Liver (tissue), 9 donors: ENCODE measurements around the gene ZC3H18. TPM values are rescaled to one million over a fixed set of nuclear protein-coding genes. Genes with fewer than 3 reads are reported as not detected.

Source experiments
- DNase-seq: peaks from one replicate; pipeline ENCODE4 v3.0.0-alpha.2; 2017; ENCODE audit warnings: low spot score
- H3K27ac ChIP-seq, 2 donors: one replicate each; pipeline ENCODE4 v1.7.0; 2013; ENCODE audit warnings: inconsistent platforms in 2 of 2, low read length in 2 of 2, control low read depth in 1 of 2, low read depth in 1 of 2, mild to moderate bottlenecking in 1 of 2
- H3K27me3 ChIP-seq, 4 donors: one replicate each; pipeline versions ENCODE4 v1.6.1 to v1.7.0; 2013; ENCODE audit warnings: low read length in 3 of 4, inconsistent platforms in 1 of 4, mild to moderate bottlenecking in 1 of 4, moderate library complexity in 1 of 4; ENCODE audit not compliant: control insufficient read depth in 4 of 4, insufficient read depth in 4 of 4
- H3K36me3 ChIP-seq, 4 donors: one replicate each; pipeline versions ENCODE4 v1.6.1 to v1.7.0; 2013; ENCODE audit warnings: low read length in 3 of 4, mild to moderate bottlenecking in 3 of 4, low read depth in 1 of 4, moderate library complexity in 1 of 4; ENCODE audit not compliant: control insufficient read depth in 4 of 4, insufficient read depth in 3 of 4
- H3K4me1 ChIP-seq, 4 donors: one replicate each; pipeline versions ENCODE4 v1.6.1 to v1.7.0; 2013; ENCODE audit warnings: low read length in 3 of 4, mild to moderate bottlenecking in 3 of 4, moderate library complexity in 1 of 4; ENCODE audit not compliant: control insufficient read depth in 4 of 4, insufficient read depth in 4 of 4
- H3K4me3 ChIP-seq, 3 donors: one replicate each; pipeline versions ENCODE4 v1.6.1 to v1.7.0; 2013; ENCODE audit warnings: low read length in 3 of 3, control low read depth in 1 of 3, low read depth in 1 of 3, mild to moderate bottlenecking in 1 of 3
- H3K9ac ChIP-seq, 2 donors: one replicate each; pipeline ENCODE4 v1.7.0; 2013; ENCODE audit warnings: low read length in 2 of 2, mild to moderate bottlenecking in 2 of 2, moderate library complexity in 2 of 2, control low read depth in 1 of 2, low read depth in 1 of 2
- H3K9me3 ChIP-seq, 4 donors: one replicate each; pipeline versions ENCODE4 v1.6.1 to v1.7.0; 2013; ENCODE audit warnings: low read length in 3 of 4; ENCODE audit not compliant: control insufficient read depth in 4 of 4
- EGR1 ChIP-seq, 2 donors: IDR thresholded peaks; 2 replicates each; pipeline ENCODE4 v1.6.1; 2016 to 2018; ENCODE audit warnings: antibody characterized with exemption in 2 of 2, low read depth in 2 of 2
- FOXA1 ChIP-seq: IDR thresholded peaks from 2 replicates; pipeline ENCODE4 v1.6.1; 2016; ENCODE audit warnings: antibody characterized with exemption
- FOXA2 ChIP-seq: IDR thresholded peaks from 2 replicates; pipeline ENCODE4 v1.6.1; 2016; ENCODE audit warnings: antibody characterized with exemption
- GABPA ChIP-seq, 2 donors: IDR thresholded peaks in 1 of 2; conservative IDR thresholded peaks in 1 of 2; 2 replicates each; pipeline ENCODE4 v1.6.1; 2016; ENCODE audit warnings: antibody characterized with exemption in 2 of 2, mild to moderate bottlenecking in 1 of 2, moderate library complexity in 1 of 2
- HNF4A ChIP-seq, 2 donors: conservative IDR thresholded peaks; 2 replicates each; pipeline ENCODE4 v1.6.1; 2016; ENCODE audit warnings: antibody characterized with exemption in 2 of 2, mild to moderate bottlenecking in 2 of 2
- HNF4G ChIP-seq: IDR thresholded peaks from 2 replicates; pipeline ENCODE4 v1.6.1; 2016; ENCODE audit warnings: antibody characterized with exemption
- JUND ChIP-seq, 2 donors: IDR thresholded peaks; 2 replicates each; pipeline ENCODE4 v1.6.1; 2016; ENCODE audit warnings: antibody characterized with exemption in 2 of 2
- NR2F2 ChIP-seq: IDR thresholded peaks from 2 replicates; pipeline ENCODE4 v1.6.1; 2016; ENCODE audit warnings: antibody characterized with exemption
- RAD21 ChIP-seq, 2 donors: IDR thresholded peaks; 2 replicates each; pipeline ENCODE4 v1.6.1; 2016; ENCODE audit warnings: antibody characterized with exemption in 2 of 2, mild to moderate bottlenecking in 2 of 2
- RXRA ChIP-seq, 2 donors: IDR thresholded peaks; 2 replicates each; pipeline ENCODE4 v1.6.1; 2017 to 2018; ENCODE audit warnings: antibody characterized with exemption in 2 of 2, mild to moderate bottlenecking in 1 of 2
- SP1 ChIP-seq: IDR thresholded peaks from 2 replicates; pipeline ENCODE4 v1.6.1; 2018; ENCODE audit warnings: antibody characterized with exemption, mild to moderate bottlenecking
- TAF1 ChIP-seq: conservative IDR thresholded peaks from 2 replicates; pipeline ENCODE4 v1.6.1; 2016; ENCODE audit warnings: antibody characterized with exemption, mild to moderate bottlenecking
- YY1 ChIP-seq: IDR thresholded peaks from 2 replicates; pipeline ENCODE4 v1.6.1; 2016; ENCODE audit warnings: antibody characterized with exemption, mild to moderate bottlenecking
- WGBS: extraction: QIAGEN DNeasy Blood & Tissue Kit; methylation state at CpG from one replicate; pipeline ENCODE4 v1.1.7; 2013; 5-methylcytosine and 5-hydroxymethylcytosine counted together
- polyA plus RNA-seq, 2 donors: library from polyadenylated mRNA; stranded (reverse) in 1 of 2; unstranded in 1 of 2; fragments of 200-250 nt in 1 of 2; fragments of >200 nt in 1 of 2; fragmentation: Nextera tagmentation in 1 of 2; extraction: Ambion mirVana in 1 of 2; gene quantifications; one replicate each; pipeline versions ENCODE4 v1.2.1 to v1.2.3, GENCODE V29; 2013 to 2015
- total RNA-seq, 2 donors: library from RNA; depleted of rRNA; stranded (reverse); fragments of >200 nt; gene quantifications; one replicate each; pipeline ENCODE4 v1.2.3, GENCODE V29; 2014
- TF ChIP-seq, protein P1 (sequence below): fragments of 150-350 bp; IDR thresholded peaks from 2 replicates; pipeline ENCODE4 v1.5.1; 2017; ENCODE audit warnings: improper control_type of control experiment, low read depth, low read length; ENCODE audit not compliant: missing input control
- TF ChIP-seq, protein P2 (sequence below): IDR thresholded peaks from 2 replicates; pipeline ENCODE4 v1.6.1; 2016; ENCODE audit warnings: antibody characterized with exemption
- TF ChIP-seq, protein P3 (sequence below): IDR thresholded peaks from 2 replicates; pipeline ENCODE4 v1.6.1; 2016; ENCODE audit warnings: antibody characterized with exemption
- TF ChIP-seq, protein P4 (sequence below): IDR thresholded peaks from 2 replicates; pipeline ENCODE4 v1.6.1; 2016; ENCODE audit warnings: antibody characterized with exemption
- TF ChIP-seq, protein P5 (sequence below): IDR thresholded peaks from 2 replicates; pipeline ENCODE4 v1.6.1; 2016; ENCODE audit warnings: antibody characterized with exemption, mild to moderate bottlenecking
- donor health status: healthy.
- donor health status: healthy.
- donor health status: healthy.
- donor health status: healthy.
- donor health status: healthy.

The ZC3H18 gene
- total and polyA plus RNA-seq, 4 donors: 10.2 to 10.9 (median 10.5) TPM

DNA sequence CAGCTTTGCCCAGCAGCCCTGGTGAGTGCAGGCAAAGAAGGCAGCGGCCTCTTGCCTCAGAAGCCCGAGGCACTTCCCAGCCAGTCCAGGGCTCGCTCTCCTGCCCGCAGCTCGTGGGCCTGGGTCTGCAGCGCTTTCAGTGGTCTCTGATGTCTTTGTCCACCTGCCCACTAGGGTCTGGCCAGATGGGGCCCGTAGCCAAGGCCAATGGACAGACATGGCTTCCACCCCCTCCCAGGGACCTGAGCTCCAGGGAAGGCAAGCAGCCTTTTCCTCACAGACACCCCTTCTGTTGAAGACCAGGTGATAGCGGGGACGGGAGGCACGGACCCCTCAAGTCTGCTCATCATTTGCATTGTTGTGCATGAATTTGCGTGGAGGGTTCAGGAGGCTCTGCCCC lies 33.7 kb upstream of the ZC3H18 start:
- no peaks in the 10 kb centered on the region for H3K27me3 ChIP-seq
- DNase-seq: no peak
- H3K9ac ChIP-seq: no peak overlapping the region
- WGBS: 94% methylated on average over 11 of the region's 11 CpGs
- no peak overlapping the region for H3K4me3 ChIP-seq
- H3K27ac ChIP-seq: no peak overlapping the region
- peaks cover 0 to 3% (median 0%) of the 10 kb centered on the region in 4 donors for H3K4me1 ChIP-seq
- TF ChIP-seq YY1 (no peak), JUND (IDR thresholded peaks at IDR 0.05) (no peak)
- H3K9me3 ChIP-seq: no peaks in the 10 kb centered on the region
- H3K36me3 ChIP-seq: peaks cover 0 to 8% (median 3%) of the 10 kb centered on the region in 4 donors

DNA sequence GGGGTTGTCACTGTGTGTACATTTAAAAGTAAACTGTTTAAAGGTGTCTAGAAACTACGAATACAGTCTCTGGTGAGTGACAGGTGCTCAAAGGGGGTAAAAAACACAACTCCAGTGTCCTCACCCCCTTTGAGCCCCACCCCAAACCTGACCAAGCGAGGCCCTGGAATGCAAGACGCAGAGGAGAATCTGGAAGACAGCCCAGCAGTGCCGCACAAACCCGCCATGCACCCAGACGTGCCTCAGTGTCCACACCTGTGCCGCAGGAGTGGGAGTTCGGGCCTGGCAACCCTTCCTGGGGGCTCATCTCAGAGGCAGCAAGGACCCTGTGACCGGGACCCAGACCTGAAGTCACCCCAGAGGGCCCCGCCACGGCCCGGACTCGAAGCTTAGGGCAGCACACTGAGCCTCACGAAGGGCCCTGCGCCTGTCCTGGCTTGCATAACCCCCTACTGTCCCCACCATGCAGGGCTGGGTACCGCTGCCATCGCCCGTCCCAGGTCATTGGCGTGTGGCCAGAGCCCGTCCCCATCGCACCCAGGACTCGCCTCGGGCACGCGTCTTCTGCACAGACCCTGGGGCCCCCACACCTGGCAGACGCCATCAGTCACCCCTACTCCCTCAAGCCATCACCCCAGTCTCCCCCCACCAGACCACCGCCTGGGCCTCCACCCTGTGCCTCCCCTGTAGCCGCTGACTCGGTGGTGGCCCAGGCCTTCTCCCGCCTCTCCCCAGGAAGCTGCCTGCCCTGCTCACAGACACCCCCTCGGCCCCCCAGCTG lies 33.0 kb upstream of the ZC3H18 start:
- H3K9ac ChIP-seq: no peak overlapping the region
- H3K27ac ChIP-seq: no peak overlapping the region
- H3K4me3 ChIP-seq: no peak overlapping the region
- H3K27me3 ChIP-seq: no peaks in the 10 kb centered on the region
- peaks cover 0 to 3% (median 0%) of the 10 kb centered on the region in 4 donors for H3K4me1 ChIP-seq
- DNase-seq: peak; percentile 39
- 66% methylated on average over 31 of the region's 31 CpGs for WGBS
- H3K9me3 ChIP-seq: no peaks in the 10 kb centered on the region
- no peak for TF ChIP-seq EGR1 (IDR thresholded peaks at IDR 0.05; ENCODE audit: low read depth in 2 of 2)
- no peak for TF ChIP-seq YY1
- TF ChIP-seq SP1: no peak
- TF ChIP-seq, protein P1, sequence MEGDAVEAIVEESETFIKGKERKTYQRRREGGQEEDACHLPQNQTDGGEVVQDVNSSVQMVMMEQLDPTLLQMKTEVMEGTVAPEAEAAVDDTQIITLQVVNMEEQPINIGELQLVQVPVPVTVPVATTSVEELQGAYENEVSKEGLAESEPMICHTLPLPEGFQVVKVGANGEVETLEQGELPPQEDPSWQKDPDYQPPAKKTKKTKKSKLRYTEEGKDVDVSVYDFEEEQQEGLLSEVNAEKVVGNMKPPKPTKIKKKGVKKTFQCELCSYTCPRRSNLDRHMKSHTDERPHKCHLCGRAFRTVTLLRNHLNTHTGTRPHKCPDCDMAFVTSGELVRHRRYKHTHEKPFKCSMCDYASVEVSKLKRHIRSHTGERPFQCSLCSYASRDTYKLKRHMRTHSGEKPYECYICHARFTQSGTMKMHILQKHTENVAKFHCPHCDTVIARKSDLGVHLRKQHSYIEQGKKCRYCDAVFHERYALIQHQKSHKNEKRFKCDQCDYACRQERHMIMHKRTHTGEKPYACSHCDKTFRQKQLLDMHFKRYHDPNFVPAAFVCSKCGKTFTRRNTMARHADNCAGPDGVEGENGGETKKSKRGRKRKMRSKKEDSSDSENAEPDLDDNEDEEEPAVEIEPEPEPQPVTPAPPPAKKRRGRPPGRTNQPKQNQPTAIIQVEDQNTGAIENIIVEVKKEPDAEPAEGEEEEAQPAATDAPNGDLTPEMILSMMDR: no peak
- TF ChIP-seq, protein P2, sequence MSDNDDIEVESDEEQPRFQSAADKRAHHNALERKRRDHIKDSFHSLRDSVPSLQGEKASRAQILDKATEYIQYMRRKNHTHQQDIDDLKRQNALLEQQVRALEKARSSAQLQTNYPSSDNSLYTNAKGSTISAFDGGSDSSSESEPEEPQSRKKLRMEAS: no peak
- TF ChIP-seq, protein P3, sequence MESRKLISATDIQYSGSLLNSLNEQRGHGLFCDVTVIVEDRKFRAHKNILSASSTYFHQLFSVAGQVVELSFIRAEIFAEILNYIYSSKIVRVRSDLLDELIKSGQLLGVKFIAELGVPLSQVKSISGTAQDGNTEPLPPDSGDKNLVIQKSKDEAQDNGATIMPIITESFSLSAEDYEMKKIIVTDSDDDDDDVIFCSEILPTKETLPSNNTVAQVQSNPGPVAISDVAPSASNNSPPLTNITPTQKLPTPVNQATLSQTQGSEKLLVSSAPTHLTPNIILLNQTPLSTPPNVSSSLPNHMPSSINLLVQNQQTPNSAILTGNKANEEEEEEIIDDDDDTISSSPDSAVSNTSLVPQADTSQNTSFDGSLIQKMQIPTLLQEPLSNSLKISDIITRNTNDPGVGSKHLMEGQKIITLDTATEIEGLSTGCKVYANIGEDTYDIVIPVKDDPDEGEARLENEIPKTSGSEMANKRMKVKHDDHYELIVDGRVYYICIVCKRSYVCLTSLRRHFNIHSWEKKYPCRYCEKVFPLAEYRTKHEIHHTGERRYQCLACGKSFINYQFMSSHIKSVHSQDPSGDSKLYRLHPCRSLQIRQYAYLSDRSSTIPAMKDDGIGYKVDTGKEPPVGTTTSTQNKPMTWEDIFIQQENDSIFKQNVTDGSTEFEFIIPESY: no peak
- TF ChIP-seq RXRA (IDR thresholded peaks at IDR 0.05): no peak
- no peak for TF ChIP-seq HNF4A (conservative IDR thresholded peaks at IDR 0.05)
- TF ChIP-seq RAD21 (IDR thresholded peaks at IDR 0.05): no peak
- TF ChIP-seq FOXA2: no peak
- no peak for TF ChIP-seq FOXA1
- TF ChIP-seq, protein P4, sequence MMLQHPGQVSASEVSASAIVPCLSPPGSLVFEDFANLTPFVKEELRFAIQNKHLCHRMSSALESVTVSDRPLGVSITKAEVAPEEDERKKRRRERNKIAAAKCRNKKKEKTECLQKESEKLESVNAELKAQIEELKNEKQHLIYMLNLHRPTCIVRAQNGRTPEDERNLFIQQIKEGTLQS: no peak
- no peak for TF ChIP-seq JUND (IDR thresholded peaks at IDR 0.05)
- no peak for TF ChIP-seq HNF4G
- TF ChIP-seq TAF1: no peak
- TF ChIP-seq, protein P5, sequence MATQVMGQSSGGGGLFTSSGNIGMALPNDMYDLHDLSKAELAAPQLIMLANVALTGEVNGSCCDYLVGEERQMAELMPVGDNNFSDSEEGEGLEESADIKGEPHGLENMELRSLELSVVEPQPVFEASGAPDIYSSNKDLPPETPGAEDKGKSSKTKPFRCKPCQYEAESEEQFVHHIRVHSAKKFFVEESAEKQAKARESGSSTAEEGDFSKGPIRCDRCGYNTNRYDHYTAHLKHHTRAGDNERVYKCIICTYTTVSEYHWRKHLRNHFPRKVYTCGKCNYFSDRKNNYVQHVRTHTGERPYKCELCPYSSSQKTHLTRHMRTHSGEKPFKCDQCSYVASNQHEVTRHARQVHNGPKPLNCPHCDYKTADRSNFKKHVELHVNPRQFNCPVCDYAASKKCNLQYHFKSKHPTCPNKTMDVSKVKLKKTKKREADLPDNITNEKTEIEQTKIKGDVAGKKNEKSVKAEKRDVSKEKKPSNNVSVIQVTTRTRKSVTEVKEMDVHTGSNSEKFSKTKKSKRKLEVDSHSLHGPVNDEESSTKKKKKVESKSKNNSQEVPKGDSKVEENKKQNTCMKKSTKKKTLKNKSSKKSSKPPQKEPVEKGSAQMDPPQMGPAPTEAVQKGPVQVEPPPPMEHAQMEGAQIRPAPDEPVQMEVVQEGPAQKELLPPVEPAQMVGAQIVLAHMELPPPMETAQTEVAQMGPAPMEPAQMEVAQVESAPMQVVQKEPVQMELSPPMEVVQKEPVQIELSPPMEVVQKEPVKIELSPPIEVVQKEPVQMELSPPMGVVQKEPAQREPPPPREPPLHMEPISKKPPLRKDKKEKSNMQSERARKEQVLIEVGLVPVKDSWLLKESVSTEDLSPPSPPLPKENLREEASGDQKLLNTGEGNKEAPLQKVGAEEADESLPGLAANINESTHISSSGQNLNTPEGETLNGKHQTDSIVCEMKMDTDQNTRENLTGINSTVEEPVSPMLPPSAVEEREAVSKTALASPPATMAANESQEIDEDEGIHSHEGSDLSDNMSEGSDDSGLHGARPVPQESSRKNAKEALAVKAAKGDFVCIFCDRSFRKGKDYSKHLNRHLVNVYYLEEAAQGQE: no peak
- no peak for TF ChIP-seq GABPA (IDR thresholded peaks at IDR 0.05 in 1 of 2, conservative IDR thresholded peaks at IDR 0.05 in 1 of 2)
- TF ChIP-seq NR2F2: no peak
- H3K36me3 ChIP-seq: peaks cover 0 to 8% (median 3%) of the 10 kb centered on the region in 4 donors
